Heart left ventricle (tissue), 13 donors: ENCODE results near the gene EML6.

Experiments used
- POLR2A ChIP-seq, 2 donors: fragments of 450-650 bp; IDR thresholded peaks; one replicate each; pipeline ENCODE4 v1.6.1; 2017; ENCODE audit warnings: antibody characterized with exemption in 2 of 2, mild to moderate bottlenecking in 2 of 2, moderate library complexity in 2 of 2
- TF ChIP-seq, protein P1 (sequence below), 12 donors: fragments of 200-600 bp; sonication (generic) in 4 of 12; IDR thresholded peaks; one replicate each; pipeline versions ENCODE4 v1.5.0 to v1.8.0; 2018 to 2022; ENCODE audit warnings: antibody characterized with exemption in 12 of 12, mild to moderate bottlenecking in 5 of 12
- donor health status: ischemic (EF 13 %, LVEDD 7.1; RV severe dilation, severe dysfunction).
- donor health status: DM: no; HTN: yes; CAD: no.
- donor health status: DM: no; HTN: no; CAD: no.
- donor health status: ischemic (EF 25% LVEDD 6.9; RV normal size, moderate dysfunction).
- donor health status: ischemic (EF 25% LVEDD 5.7; RV mildly dilated, moderate dysfunction).
- donor health status: ischemic (EF 35%, LVEDD 5.7; RV mildly dilated, moderate dysfunction).
- donor health status: nonischemic (EF 11% LVEDD 7.7; RV severe dilation, severe dysfunction).
- donor health status: DM: yes; HTN: yes; CAD: no.
- donor health status: PGD.
- donor health status: ischemic (EF 29% LVEDD 5.4; RV normal size, mild dysfunction).
- donor health status: nonischemic (EF 23%, LVEDD 6.1; RV moderate dilation, normal function).

GRCh38 chr2:54988612-54989011 lies 265.1 kb downstream of the EML6 start:
- TF ChIP-seq, protein P1, sequence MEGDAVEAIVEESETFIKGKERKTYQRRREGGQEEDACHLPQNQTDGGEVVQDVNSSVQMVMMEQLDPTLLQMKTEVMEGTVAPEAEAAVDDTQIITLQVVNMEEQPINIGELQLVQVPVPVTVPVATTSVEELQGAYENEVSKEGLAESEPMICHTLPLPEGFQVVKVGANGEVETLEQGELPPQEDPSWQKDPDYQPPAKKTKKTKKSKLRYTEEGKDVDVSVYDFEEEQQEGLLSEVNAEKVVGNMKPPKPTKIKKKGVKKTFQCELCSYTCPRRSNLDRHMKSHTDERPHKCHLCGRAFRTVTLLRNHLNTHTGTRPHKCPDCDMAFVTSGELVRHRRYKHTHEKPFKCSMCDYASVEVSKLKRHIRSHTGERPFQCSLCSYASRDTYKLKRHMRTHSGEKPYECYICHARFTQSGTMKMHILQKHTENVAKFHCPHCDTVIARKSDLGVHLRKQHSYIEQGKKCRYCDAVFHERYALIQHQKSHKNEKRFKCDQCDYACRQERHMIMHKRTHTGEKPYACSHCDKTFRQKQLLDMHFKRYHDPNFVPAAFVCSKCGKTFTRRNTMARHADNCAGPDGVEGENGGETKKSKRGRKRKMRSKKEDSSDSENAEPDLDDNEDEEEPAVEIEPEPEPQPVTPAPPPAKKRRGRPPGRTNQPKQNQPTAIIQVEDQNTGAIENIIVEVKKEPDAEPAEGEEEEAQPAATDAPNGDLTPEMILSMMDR (IDR thresholded peaks at IDR 0.05), result no peak
- TF ChIP-seq POLR2A (IDR thresholded peaks at IDR 0.05), result no peak
